SH-SY5Y (cell line): Measurements from ENCODE around the gene MICAL2.

ENCODE experiments used
- GATA2 ChIP-seq: IDR thresholded peaks from 2 replicates; pipeline ENCODE4 v1.6.1; 2011; ENCODE audit warnings: mild to moderate bottlenecking, low read depth, low read length
- GATA3 ChIP-seq: IDR thresholded peaks from 2 replicates; pipeline ENCODE4 v1.6.1; 2011; ENCODE audit warnings: low read depth, mild to moderate bottlenecking, low read length, moderate library complexity

- TF ChIP-seq GATA3 = no peak
- no peak for TF ChIP-seq GATA2
Measured at GRCh38 chr11:12246147-12246546, 135.8 kb downstream of the MICAL2 start.
